A549 treated with CORT108297 at 1 μM for 4 hours (cell line): ENCODE measurements around the gene TMEM51. TPM values are rescaled to one million over a fixed set of nuclear protein-coding genes. Genes with fewer than 3 reads are reported as not detected.

Source experiments
- total RNA-seq: library from RNA; stranded (reverse); fragments of 200-300 nt; extraction: Qiagen RNA extraction; gene quantifications from 5 replicates; pipeline ENCODE4 v1.2.3, GENCODE V29; 2022

TMEM51 gene
- total RNA-seq, result 36.7 to 39.8 TPM (median 38.8 TPM) in 5 replicates

GRCh38 chr1:15153184-15153841, at the start of gene TMEM51:
Gene TMEM51, plus strand, starts transcription at chr1:15153747. Its CDS starts 61,341 bp downstream, at chr1:15215088.

GRCh38 chr1:15246960-15247614, 93.5 kb downstream of the TMEM51 start, which contains the start of gene FHAD1:
Gene FHAD1, plus strand, starts transcription at chr1:15247223. Its CDS starts 4,562 bp downstream, at chr1:15251785.

Other genes with a start within 250 kb of the TMEM51 start
- 0.44 to 0.62 TPM (median 0.55 TPM) in 5 replicates for gene FHAD1, start 93.5 kb downstream of the TMEM51 start, total RNA-seq